ENCODE results near the gene KIAA0232. TPM values are rescaled to one million over a fixed set of nuclear protein-coding genes. Genes with fewer than 3 reads are reported as not detected.

KIAA0232 gene
- total RNA-seq, 1 experiment from 2014 or later = 28.5 TPM

DNA sequence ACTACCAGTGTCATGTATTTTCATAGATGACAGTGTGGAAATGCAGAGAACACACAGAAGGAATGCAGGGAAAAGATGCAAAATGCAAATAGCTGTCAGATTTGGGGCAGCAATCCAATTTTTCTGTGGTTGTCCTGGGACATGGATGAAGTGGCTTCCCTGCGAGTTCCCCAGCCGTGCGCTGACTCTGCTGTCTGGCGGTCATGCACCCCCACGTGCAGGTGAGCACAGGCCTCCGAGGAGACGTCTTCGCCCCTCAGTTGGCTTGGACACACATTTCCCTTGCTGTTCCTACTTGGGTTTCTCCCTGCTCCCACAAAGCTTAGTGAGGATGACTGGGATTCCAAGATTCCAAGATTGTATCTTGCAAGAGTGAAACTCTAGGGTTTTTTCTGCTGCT lies 42.2 kb upstream of the KIAA0232 start:
- no peak overlapping the region for H3K14ac ChIP-seq (ENCODE audit: insufficient read depth, low read length)
- H2AK5ac ChIP-seq (ENCODE audit: insufficient read length, low read length) = no peak overlapping the region
- DNase-seq = no peak
- no peak overlapping the region for H2BK120ac ChIP-seq (ENCODE audit: low read depth, low read length, poor library complexity, severe bottlenecking)
- no peak overlapping the region for H3K9ac ChIP-seq (ENCODE audit: extremely low read depth, insufficient read length, low read length)
- no peak overlapping the region for H3K4ac ChIP-seq (ENCODE audit: low read depth, low read length)
- H2BK5ac ChIP-seq (ENCODE audit: insufficient read length, low read length) = no peak overlapping the region
- Mint-ChIP-seq H3K4me3 (no peak overlapping the region), H3K27ac (no peak overlapping the region), H3K4me1 (0 out of 4 replicates have a peak, but pooled peaks cover 0 to 5% of the 10 kb centered on the region in 2 experiments), H3K27me3 (ENCODE audit: low read depth) (peaks cover 1% of the 10 kb centered on the region), H3K9me3 (peaks cover 6 to 8% of the 10 kb centered on the region in 2 experiments; a peak in 2 of 5 replicates), H3K36me3 (ENCODE audit: insufficient read depth in 1 of 3, low read depth in 3 of 3) (no peaks in the 10 kb centered on the region; a peak in 1 of 7 replicates)
- H3K79me2 ChIP-seq (ENCODE audit: insufficient read depth, low read length) = no peaks in the 10 kb centered on the region
- no peak overlapping the region for H3K18ac ChIP-seq (ENCODE audit: insufficient read length, low read depth, low read length)
- no peak overlapping the region for H3K4me2 ChIP-seq (ENCODE audit: insufficient read depth, insufficient read length, low read length)
- H2BK12ac ChIP-seq (ENCODE audit: insufficient read length, low read depth, low read length) = no peak overlapping the region
- H4K20me1 ChIP-seq (ENCODE audit: control insufficient read depth, insufficient read depth, insufficient read length) = peaks cover 2% of the 10 kb centered on the region
- H3K56ac ChIP-seq (ENCODE audit: insufficient read length, low read depth, low read length) = no peak overlapping the region
- no peak overlapping the region for H2BK15ac ChIP-seq (ENCODE audit: low read depth, low read length)
- H3T11ph ChIP-seq (ENCODE audit: low read length) = no peak overlapping the region
- no peak overlapping the region for H4K5ac ChIP-seq (ENCODE audit: insufficient read length, low read depth, low read length)
- H3K9me3 ChIP-seq (ENCODE audit: control insufficient read depth, low read depth, low read length) = no peaks in the 10 kb centered on the region
- no CpG with 5 or more reads among the region's 8 CpGs for WGBS (ENCODE audit: extremely low coverage, insufficient read length, low lambda C conversion rate)
- no peak overlapping the region for H2BK20ac ChIP-seq (ENCODE audit: low read depth, low read length, poor library complexity, severe bottlenecking)
- H3K27me3 ChIP-seq (ENCODE audit: insufficient read depth, low read length) = no peaks in the 10 kb centered on the region
- H3K27ac ChIP-seq (ENCODE audit: insufficient read length, low read depth, low read length) = no peak overlapping the region
- H3K79me1 ChIP-seq (ENCODE audit: insufficient read depth, low read depth, low read length, poor library complexity, severe bottlenecking) = no peaks in the 10 kb centered on the region
- no peaks in the 10 kb centered on the region for H3K23me2 ChIP-seq (ENCODE audit: insufficient read length, low read depth, low read length, poor library complexity, severe bottlenecking)
- H4K91ac ChIP-seq (ENCODE audit: insufficient read length, low read depth, low read length) = no peak overlapping the region
- H3K23ac ChIP-seq (ENCODE audit: insufficient read length, low read depth, low read length) = no peak overlapping the region
- TF ChIP-seq, protein P1, sequence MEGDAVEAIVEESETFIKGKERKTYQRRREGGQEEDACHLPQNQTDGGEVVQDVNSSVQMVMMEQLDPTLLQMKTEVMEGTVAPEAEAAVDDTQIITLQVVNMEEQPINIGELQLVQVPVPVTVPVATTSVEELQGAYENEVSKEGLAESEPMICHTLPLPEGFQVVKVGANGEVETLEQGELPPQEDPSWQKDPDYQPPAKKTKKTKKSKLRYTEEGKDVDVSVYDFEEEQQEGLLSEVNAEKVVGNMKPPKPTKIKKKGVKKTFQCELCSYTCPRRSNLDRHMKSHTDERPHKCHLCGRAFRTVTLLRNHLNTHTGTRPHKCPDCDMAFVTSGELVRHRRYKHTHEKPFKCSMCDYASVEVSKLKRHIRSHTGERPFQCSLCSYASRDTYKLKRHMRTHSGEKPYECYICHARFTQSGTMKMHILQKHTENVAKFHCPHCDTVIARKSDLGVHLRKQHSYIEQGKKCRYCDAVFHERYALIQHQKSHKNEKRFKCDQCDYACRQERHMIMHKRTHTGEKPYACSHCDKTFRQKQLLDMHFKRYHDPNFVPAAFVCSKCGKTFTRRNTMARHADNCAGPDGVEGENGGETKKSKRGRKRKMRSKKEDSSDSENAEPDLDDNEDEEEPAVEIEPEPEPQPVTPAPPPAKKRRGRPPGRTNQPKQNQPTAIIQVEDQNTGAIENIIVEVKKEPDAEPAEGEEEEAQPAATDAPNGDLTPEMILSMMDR (conservative IDR thresholded peaks at IDR 0.05) = no peak
- no peak overlapping the region for H4K8ac ChIP-seq (replicated peaks; ENCODE audit: insufficient read length, low read depth, low read length)
- H3K4me1 ChIP-seq (ENCODE audit: insufficient read depth, low read length) = no peaks in the 10 kb centered on the region
- H2AFZ ChIP-seq (ENCODE audit: low read length) = no peak overlapping the region

Measured in H9 (cell line).